ENCODE results near the gene CAMTA2. TPM values are rescaled to one million over a fixed set of nuclear protein-coding genes. Genes with fewer than 3 reads are reported as not detected.

CAMTA2 gene
- polyA plus RNA-seq, 2 of the 4 experiments (the other 2 are of a cell fraction), result 12.4 to 30.3 TPM

DNA sequence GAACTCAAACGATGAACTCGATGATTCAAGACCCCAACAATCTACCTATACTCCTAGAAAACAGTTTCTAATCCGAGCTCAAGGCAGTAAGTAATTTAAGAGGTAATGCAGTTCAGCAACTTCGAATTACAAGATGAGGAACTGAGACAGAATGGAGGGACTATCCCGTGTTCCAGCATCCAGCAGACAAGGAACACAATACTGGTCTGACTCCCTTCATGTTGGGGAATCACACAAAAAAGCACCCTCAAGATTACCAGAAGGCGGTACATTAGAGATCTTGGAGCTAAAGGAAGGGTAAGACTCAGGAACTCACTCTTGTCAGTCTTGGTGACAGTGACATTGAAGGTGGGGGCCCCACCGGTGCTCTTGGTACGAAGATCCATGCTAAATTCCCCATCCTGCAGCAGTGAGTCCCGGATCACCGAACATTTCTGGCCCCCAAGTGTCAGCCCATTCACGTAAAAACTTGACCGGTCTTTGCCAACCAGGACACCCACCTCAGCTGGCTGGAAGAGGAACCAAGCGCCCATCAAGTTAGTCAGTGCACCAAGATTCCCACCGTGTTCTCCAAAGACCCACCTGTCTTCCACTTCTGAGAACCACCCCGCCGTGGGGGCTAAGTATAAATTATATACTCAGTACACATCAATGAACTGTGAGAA, 41.0 kb downstream of the CAMTA2 start:
- H3K4me2 ChIP-seq, result peak overlapping the region; percentile 99
- ATAC-seq (no peak), FAIRE-seq (no peak), DNase-seq (ENCODE audit: low read depth in 1 of 2, low spot score in 1 of 2) (no peak)
- POLR2A ChIA-PET, result interaction anchor here (5.3 kb wide), 1 partner anchor 21 kb away, joined by 67 read pairs; the partner anchor contains the start of gene SPAG7
- peaks cover 61% of the 10 kb centered on the region for H3K4me1 ChIP-seq
- no peaks in the 10 kb centered on the region for H3K9me3 ChIP-seq
- peak overlapping the region; percentile 98 for H3K4me3 ChIP-seq
- H3K27ac ChIP-seq, result peak overlapping the region; percentile 99
- TF ChIP-seq JUN (IDR thresholded peaks at IDR 0.05), result 0 out of 5 replicates have a peak, but pooled peaks of 1 of the 2 experiments have one; percentile 0
- TF ChIP-seq POLR2AphosphoS2 (conservative IDR thresholded peaks at IDR 0.05; ENCODE audit: low read length), result peak; percentile 36; the same call in 1 of the 2 replicates
- TF ChIP-seq RCOR1 (IDR thresholded peaks at IDR 0.05; ENCODE audit: low read depth, low read length), result no peak
- TF ChIP-seq, protein P1, sequence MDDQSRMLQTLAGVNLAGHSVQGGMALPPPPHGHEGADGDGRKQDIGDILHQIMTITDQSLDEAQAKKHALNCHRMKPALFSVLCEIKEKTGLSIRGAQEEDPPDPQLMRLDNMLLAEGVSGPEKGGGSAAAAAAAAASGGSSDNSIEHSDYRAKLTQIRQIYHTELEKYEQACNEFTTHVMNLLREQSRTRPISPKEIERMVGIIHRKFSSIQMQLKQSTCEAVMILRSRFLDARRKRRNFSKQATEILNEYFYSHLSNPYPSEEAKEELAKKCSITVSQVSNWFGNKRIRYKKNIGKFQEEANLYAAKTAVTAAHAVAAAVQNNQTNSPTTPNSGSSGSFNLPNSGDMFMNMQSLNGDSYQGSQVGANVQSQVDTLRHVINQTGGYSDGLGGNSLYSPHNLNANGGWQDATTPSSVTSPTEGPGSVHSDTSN (IDR thresholded peaks at IDR 0.05), result 0 out of 2 replicates have a peak, but pooled peaks have one; percentile 33
- TF ChIP-seq, protein P2, sequence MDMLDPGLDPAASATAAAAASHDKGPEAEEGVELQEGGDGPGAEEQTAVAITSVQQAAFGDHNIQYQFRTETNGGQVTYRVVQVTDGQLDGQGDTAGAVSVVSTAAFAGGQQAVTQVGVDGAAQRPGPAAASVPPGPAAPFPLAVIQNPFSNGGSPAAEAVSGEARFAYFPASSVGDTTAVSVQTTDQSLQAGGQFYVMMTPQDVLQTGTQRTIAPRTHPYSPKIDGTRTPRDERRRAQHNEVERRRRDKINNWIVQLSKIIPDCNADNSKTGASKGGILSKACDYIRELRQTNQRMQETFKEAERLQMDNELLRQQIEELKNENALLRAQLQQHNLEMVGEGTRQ (IDR thresholded peaks at IDR 0.05), result no peak
- TF ChIP-seq CHD2 (IDR thresholded peaks at IDR 0.05; ENCODE audit: low read length, partially characterized antibody), result no peak
- CTCF ChIA-PET, result interaction anchor here (1.0 to 3.7 kb wide), 5 partner anchors 16 to 51 kb away, joined by 3 to 17 read pairs (median 4); partner anchors contain the start of genes CAMTA2, INCA1 and SPAG7
- WGBS (ENCODE audit: missing lambda C conversion rate), result 4% methylated on average over 16 of the region's 16 CpGs

DNA sequence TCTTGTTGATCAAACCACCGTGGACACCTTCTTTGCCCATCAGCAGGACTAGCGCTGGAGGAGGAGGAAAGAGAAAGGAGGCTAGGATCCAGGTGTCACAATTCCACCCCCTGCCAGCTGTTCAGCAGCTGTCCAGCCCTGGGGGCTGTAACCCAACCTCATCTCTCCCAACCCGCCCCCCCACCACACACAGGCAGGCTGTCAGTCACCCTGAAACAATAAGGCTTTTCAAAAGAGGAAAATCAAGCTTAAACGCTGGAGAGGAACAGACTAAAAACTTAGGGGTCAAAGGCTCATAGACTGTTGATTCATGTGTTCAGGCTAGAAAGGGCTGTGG, 41.6 kb downstream of the CAMTA2 start:
- 4% methylated on average over 4 of the region's 4 CpGs for WGBS (ENCODE audit: missing lambda C conversion rate)
- H3K4me1 ChIP-seq, result peaks cover 59% of the 10 kb centered on the region
- no peak for TF ChIP-seq HDAC2 (IDR thresholded peaks at IDR 0.05)
- ATAC-seq, result no peak
- DNase-seq (ENCODE audit: low read depth in 1 of 2, low spot score in 1 of 2), result no peak
- ChIA-PET CTCF (interaction anchor here (1.4 to 3.7 kb wide), 4 partner anchors 16 to 41 kb away, joined by 4 to 17 read pairs (median 8); partner anchors contain the start of genes CAMTA2 and SPAG7), POLR2A (interaction anchor here (5.3 kb wide), 1 partner anchor 21 kb away, joined by 67 read pairs; the partner anchor contains the start of gene SPAG7)
- H3K9me3 ChIP-seq, result no peaks in the 10 kb centered on the region
- no peak for FAIRE-seq
- H3K27ac ChIP-seq, result peak overlapping the region; percentile 99
- peak overlapping the region; percentile 99 for H3K4me2 ChIP-seq
- peak overlapping the region; percentile 98 for H3K4me3 ChIP-seq

DNA sequence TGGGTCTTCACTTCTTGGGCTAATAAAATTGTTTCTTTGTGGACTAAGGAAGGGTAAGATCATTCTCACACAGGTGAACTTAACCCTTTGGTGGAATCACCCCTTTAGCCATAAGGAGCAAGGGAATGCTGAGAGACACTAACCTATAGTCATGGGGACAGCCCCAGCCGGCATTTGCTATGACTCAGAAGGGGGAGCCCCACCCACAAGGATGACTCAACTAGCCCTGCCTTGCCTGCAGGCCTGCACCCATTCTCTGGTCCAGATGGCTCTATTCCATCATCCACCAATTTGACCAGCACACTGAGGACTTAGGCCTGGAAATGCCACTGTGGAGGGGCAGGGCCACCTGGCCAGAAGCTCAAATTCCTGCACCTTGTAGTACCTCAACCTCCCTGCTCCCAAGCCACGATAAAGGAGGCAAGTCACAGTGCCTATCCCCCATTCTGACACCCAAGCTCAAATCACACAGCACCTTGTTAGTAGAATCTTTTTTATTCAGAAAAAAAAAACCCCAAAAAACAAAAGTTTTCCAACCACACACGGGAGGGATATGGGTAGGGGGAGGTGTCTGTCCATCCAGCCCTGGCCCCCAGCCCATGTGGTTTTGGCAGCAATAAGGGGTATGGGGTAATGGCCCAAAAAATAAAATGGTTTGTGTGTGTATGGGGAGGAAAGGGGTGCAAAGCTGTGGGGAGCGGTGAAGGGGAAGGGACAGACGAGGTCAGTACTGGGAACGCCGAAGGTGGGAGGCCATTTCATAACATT, 42.1 kb downstream of the CAMTA2 start:
- Histone ChIP-seq H3K4me3 (peak overlapping the region; percentile 98), H3K27ac (peak overlapping the region; percentile 99), H3K4me1 (peaks cover 55% of the 10 kb centered on the region), H3K9me3 (no peaks in the 10 kb centered on the region), H3K4me2 (peak overlapping the region; percentile 99)
- CTCF ChIA-PET, result interaction anchor here (0.6 to 3.7 kb wide), 4 partner anchors 17 to 88 kb away, joined by 3 to 17 read pairs (median 8); partner anchors contain the start of gene CAMTA2
- 14% methylated on average over 7 of the region's 7 CpGs for WGBS (ENCODE audit: missing lambda C conversion rate)
- peak; percentile 13 to 30; a peak in 4 of 6 replicates for ATAC-seq
- FAIRE-seq, result peak; percentile 81
- peak; percentile 89 to 97 for DNase-seq (ENCODE audit: low read depth in 1 of 2, low spot score in 1 of 2)
- POLR2A ChIA-PET, result interaction anchor here (5.3 kb wide), 1 partner anchor 22 kb away, joined by 67 read pairs; the partner anchor contains the start of gene SPAG7
- TF ChIP-seq FOSB (CRISPR knock-in tag; IDR thresholded peaks at IDR 0.05) (peak; percentile 93), JUN (IDR thresholded peaks at IDR 0.05) (peak; percentile 83 to 92), KDM5A (IDR thresholded peaks at IDR 0.05) (no peak), POLR2AphosphoS2 (conservative IDR thresholded peaks at IDR 0.05; ENCODE audit: low read length) (peak; percentile 94), HOXA7 (CRISPR knock-in tag; IDR thresholded peaks at IDR 0.05) (peak; percentile 91; the same call in 1 of the 2 replicates), HOXB5 (CRISPR knock-in tag; IDR thresholded peaks at IDR 0.05) (0 out of 2 replicates have a peak, but pooled peaks have one; percentile 32), RNF2 (IDR thresholded peaks at IDR 0.05; ENCODE audit: borderline replicate concordance, low read depth) (no peak), MAFK (IDR thresholded peaks at IDR 0.05; ENCODE audit: partially characterized antibody) (no peak), MAZ (IDR thresholded peaks at IDR 0.05; ENCODE audit: borderline replicate concordance, low read depth, low read length) (0 out of 2 replicates have a peak, but pooled peaks have one; percentile 56), ZNF302 (CRISPR knock-in tag; IDR thresholded peaks at IDR 0.05) (no peak), HEYL (CRISPR knock-in tag; IDR thresholded peaks at IDR 0.05) (no peak), GATA3 (IDR thresholded peaks at IDR 0.05; ENCODE audit: borderline replicate concordance) (peak; percentile 53; the same call in 1 of the 2 replicates), FOSL2 (IDR thresholded peaks at IDR 0.05) (peak; percentile 96), FOSL2 (CRISPR knock-in tag; IDR thresholded peaks at IDR 0.05) (peak; percentile 99)
- TF ChIP-seq, protein P1 (IDR thresholded peaks at IDR 0.05), result peak; percentile 90
- TF ChIP-seq, protein P3, sequence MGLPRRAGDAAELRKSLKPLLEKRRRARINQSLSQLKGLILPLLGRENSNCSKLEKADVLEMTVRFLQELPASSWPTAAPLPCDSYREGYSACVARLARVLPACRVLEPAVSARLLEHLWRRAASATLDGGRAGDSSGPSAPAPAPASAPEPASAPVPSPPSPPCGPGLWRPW (IDR thresholded peaks at IDR 0.05), result no peak
- TF ChIP-seq, protein P4, sequence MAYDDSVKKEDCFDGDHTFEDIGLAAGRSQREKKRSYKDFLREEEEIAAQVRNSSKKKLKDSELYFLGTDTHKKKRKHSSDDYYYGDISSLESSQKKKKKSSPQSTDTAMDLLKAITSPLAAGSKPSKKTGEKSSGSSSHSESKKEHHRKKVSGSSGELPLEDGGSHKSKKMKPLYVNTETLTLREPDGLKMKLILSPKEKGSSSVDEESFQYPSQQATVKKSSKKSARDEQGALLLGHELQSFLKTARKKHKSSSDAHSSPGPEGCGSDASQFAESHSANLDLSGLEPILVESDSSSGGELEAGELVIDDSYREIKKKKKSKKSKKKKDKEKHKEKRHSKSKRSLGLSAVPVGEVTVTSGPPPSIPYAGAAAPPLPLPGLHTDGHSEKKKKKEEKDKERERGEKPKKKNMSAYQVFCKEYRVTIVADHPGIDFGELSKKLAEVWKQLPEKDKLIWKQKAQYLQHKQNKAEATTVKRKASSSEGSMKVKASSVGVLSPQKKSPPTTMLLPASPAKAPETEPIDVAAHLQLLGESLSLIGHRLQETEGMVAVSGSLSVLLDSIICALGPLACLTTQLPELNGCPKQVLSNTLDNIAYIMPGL (CRISPR knock-in tag; IDR thresholded peaks at IDR 0.05; ENCODE audit: borderline replicate concordance), result no peak
- TF ChIP-seq, protein P5, sequence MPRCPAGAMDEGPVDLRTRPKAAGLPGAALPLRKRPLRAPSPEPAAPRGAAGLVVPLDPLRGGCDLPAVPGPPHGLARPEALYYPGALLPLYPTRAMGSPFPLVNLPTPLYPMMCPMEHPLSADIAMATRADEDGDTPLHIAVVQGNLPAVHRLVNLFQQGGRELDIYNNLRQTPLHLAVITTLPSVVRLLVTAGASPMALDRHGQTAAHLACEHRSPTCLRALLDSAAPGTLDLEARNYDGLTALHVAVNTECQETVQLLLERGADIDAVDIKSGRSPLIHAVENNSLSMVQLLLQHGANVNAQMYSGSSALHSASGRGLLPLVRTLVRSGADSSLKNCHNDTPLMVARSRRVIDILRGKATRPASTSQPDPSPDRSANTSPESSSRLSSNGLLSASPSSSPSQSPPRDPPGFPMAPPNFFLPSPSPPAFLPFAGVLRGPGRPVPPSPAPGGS (IDR thresholded peaks at IDR 0.05), result peak; percentile 88; the same call in 2 of the 3 replicates

Data from A549 (cell line).